ENCODE data around the gene PREX1.

Gene PREX1

DNA sequence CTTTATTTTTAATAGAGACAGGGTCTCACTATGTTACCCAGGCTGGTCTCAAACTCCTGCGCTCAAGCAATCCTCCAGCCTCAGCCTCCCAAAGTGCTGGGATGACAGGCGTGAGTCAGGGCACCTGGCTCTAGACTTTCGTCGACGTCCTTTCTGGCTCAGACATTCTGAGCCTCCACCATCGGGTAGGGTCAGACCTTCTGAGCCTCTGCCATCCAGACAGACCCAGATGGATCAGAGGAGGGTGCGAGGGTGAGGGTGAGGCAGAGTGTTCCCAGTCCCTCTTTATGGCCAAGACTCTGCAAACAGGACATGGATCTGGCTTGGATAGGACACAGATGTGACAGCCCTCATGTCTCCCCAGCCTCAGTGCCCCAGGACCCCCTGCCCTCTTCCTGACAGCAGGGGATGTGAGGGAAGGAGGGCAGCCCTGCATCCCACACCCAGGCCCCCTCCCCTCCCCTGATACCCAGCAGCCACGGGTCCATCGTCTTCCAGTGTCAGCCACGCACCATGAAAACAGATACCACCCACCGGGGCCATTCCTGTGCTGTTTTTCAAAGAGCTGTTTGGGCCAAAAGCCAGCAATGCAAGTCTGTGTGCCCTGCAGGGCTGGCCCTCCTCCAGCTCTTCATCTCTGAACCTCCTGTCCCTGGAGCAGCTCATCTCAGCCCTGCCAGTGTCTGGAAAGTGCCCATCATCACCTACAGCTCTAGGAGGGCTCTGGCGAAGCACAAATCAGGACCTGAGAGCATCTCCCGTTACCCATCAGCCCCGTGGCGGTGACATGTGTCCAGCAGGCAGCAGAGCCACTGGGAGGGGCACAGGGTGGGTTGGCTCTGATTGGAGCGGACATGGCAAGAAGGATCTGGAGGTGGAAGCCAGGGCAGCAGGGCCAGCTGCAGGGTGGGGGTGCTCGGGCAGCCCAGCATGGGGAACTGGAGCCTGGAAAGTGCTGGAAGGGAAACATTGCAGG, 208.4 kb downstream of the PREX1 start:
- DNase-seq (ENCODE audit: low read depth in 1 of 2, low spot score in 1 of 2): no peak
- no peak for TF ChIP-seq JUND (IDR thresholded peaks at IDR 0.05; ENCODE audit: low read depth)
- in situ Hi-C loops (cut with HindIII; ENCODE audit: low pct_unique_long_range_greater_than_20kb, low sequenced_read_pairs): no loop called here

DNA sequence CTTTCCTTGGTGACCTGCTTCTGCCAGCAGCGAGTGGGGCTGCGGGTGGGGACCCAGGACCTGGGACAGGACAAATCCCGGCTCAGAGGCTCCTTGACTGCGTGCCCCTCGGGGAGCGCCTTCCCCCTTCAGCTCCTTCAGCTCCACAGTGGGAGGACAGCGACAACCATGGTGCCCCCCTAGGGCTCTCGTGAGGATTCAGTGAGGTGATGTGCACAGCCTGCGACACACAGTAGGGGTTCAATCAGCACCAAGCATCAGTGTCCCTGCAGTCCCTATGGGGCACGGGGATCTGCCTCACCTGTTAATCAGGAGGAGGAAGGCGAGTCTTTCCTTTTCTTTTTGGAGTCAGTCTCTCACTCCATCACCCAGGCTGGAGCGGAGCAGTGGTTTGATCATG, 209.2 kb downstream of the PREX1 start:
- no peak for TF ChIP-seq JUND (IDR thresholded peaks at IDR 0.05; ENCODE audit: low read depth)
- no peak for DNase-seq (ENCODE audit: low read depth in 1 of 2, low spot score in 1 of 2)
- in situ Hi-C loops (cut with HindIII; ENCODE audit: low pct_unique_long_range_greater_than_20kb, low sequenced_read_pairs): no loop called here

DNA sequence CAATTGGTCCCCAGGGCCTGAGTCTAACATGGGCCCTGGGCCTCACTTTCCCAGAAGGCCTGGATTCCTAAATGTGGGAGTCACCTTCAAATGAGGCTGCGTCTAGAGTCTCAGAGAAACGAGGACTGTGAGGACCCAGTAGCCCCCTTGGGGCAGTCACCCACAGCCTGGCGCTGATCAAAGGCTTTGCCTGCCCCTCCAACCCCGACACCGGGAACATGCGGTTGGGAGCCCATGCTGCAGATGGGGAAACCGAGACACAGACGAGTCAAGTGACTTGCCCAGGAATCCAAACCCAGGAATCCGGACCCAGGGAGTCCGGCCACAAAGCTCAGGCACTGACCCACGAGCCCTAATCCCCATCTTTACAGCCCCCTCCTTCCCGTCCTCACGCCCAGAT, 209.7 kb downstream of the PREX1 start:
- in situ Hi-C loops (cut with HindIII; ENCODE audit: low pct_unique_long_range_greater_than_20kb, low sequenced_read_pairs): no loop called here
- TF ChIP-seq JUND (IDR thresholded peaks at IDR 0.05; ENCODE audit: low read depth): no peak
- DNase-seq (ENCODE audit: low read depth in 1 of 2, low spot score in 1 of 2): no peak

DNA sequence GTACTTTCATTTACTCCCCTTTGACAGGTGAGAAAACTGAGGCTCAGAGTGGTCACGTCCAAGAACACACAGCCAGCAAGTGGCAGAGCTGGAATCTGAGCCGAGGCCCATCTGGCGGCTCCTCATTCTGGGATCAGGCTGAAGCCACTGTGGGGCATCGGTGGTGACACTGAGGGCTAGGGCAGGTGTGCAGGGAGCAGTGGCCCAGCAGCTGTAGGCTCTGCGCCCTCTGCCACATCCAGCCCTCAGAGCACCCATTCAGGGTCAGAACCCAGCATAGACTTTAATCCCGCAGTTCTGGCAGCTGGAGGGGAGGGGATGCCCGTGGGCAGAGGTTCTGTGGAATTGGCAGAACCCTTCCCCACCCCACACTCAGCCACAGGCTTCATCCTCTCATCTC, 210.3 kb downstream of the PREX1 start:
- in situ Hi-C loops (cut with HindIII; ENCODE audit: low pct_unique_long_range_greater_than_20kb, low sequenced_read_pairs): no loop called here
- DNase-seq (ENCODE audit: low read depth in 1 of 2, low spot score in 1 of 2): no peak
- no peak for TF ChIP-seq JUND (IDR thresholded peaks at IDR 0.05; ENCODE audit: low read depth)

DNA sequence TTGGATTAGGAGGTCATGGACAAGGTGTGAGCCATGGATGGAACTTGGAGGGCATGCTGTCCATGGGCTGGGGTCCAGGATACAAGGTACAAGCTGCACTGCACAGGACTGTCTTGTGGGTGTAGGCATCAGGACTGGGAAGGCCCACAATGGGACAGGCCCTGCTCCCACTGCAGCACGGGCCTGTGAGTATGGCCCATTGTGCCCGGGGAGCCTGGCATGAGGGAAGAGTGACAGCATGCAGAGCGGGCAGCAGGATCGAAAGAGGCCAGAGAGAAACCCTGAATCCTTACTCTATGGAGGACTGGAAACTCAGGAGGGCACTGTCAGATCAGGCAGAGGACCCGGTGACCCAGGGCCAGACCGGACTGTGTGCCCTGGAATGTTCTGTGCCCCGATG, 211.3 kb downstream of the PREX1 start:
- TF ChIP-seq JUND (IDR thresholded peaks at IDR 0.05; ENCODE audit: low read depth): no peak
- in situ Hi-C loops (cut with HindIII; ENCODE audit: low pct_unique_long_range_greater_than_20kb, low sequenced_read_pairs): no loop called here

DNA sequence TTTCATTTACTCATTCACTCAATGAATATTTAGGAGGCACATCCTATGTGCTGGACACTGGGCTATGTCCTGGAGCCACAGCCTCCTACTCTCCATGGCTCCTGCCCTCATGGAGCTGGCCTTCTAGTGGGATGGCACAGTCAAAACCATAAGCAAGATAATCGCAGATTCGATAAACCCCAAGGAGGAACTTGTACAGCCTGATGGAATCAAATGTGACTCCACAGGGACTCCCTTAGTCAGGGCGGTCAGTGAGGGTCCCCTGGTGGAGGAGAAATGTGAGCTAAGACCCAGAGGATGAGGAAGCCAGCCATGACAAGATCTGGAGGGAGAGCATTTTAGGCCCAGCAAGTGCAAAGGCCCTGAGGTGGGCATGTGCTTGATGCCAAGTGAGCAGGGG, 211.9 kb downstream of the PREX1 start:
- no peak for DNase-seq (ENCODE audit: low read depth in 1 of 2, low spot score in 1 of 2)
- TF ChIP-seq JUND (IDR thresholded peaks at IDR 0.05; ENCODE audit: low read depth): no peak
- in situ Hi-C loops (cut with HindIII; ENCODE audit: low pct_unique_long_range_greater_than_20kb, low sequenced_read_pairs): no loop called here

More for the DNA sequence above, 211.3 kb downstream of the PREX1 start:
- no peak for DNase-seq (ENCODE audit: low read depth in 1 of 2, low spot score in 1 of 2)

DNA sequence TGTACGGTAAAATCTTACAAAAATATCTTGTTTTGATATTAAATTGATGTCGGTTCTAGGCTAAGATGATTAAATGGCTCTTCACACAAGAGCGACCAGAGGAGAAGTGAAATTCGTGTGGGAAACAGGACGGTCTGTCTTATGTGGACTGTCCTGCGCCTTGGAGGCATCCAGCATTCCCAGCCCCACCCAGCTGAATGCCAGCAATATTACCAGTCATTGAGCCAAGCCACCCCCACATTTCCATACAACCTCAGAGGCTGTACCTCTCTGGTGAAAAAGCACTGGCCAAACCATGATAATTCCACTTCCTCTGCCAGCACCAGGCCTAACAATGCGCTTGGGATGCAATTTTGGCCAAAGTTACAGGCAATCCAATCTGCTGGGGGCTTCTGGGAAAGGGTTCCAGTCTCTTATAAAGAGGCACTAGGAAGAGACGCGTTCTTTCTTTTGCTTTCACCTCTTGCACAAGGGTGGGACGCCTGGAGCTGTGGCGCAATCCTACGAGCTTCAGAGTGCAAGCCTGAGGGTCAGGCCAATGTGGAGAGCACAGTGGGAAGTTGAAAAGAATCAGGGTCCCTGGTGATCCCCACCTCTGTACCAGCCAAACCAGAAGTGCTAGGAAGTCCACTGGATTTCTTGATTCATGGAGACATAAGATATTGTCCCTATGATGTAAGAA, 213.1 kb downstream of the PREX1 start:
- DNase-seq (ENCODE audit: low read depth in 1 of 2, low spot score in 1 of 2): no peak
- TF ChIP-seq JUND (IDR thresholded peaks at IDR 0.05; ENCODE audit: low read depth): no peak
- in situ Hi-C loops (cut with HindIII; ENCODE audit: low pct_unique_long_range_greater_than_20kb, low sequenced_read_pairs): no loop called here

DNA sequence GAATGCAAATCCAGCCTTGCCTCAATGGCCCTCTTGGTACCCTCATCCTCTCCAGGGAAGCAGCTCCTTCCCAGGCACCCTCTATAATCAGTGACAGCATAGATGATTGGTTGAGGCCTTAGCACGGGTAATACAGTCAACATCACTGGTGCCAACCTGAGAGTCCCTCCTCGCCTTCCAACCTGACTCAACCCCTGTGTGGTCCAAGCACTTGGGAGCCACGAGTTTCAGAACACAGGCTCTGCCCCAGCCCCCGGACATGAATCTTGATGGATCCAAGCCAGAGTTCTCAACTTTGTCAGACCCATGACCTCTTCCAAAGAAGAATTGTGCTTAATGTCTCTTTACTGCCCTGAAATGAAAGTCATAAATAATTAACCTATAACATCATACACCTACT, 213.9 kb downstream of the PREX1 start:
- TF ChIP-seq JUND (IDR thresholded peaks at IDR 0.05; ENCODE audit: low read depth): no peak
- DNase-seq (ENCODE audit: low read depth in 1 of 2, low spot score in 1 of 2): no peak
- in situ Hi-C loops (cut with HindIII; ENCODE audit: low pct_unique_long_range_greater_than_20kb, low sequenced_read_pairs): no loop called here

DNA sequence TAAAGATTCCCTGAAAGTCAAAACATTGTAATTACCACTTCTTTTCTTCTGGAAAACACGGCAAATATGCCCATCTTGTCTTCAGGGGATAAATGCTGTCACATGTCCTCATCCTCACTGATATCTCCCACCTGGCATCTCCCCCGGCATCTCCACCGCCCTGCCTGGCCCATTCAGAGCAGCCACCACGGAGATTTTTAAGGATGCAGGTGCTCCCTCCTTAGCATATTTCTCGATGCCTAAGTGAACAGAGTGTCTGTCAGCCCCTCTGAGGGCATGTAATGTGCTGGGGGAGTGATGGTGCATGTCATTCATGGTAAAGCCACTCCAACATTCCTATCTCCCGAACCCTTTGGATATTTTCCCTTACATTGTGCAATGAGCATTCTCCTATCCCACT, 215.5 kb downstream of the PREX1 start:
- in situ Hi-C loops (cut with HindIII; ENCODE audit: low pct_unique_long_range_greater_than_20kb, low sequenced_read_pairs): no loop called here
- DNase-seq (ENCODE audit: low read depth in 1 of 2, low spot score in 1 of 2): no peak
- no peak for TF ChIP-seq JUND (IDR thresholded peaks at IDR 0.05; ENCODE audit: low read depth)

DNA sequence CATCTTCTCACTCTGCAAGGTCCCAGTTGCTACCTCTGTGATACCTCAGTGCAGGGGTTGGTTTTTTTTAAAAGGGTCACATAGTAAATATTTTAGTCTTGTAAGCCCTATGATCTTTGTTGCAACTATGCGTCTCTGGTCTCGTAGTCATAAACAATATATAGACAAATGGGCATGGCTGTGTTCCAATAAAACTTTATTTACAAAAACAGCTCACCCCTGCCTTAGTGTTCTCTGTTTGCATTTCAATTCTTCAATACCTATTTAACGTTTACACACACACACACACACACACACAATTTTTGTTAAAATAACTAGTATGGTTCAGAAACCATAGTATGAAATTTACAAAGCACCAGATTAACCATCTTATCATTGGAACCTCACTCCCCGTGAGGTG, 216.8 kb downstream of the PREX1 start:
- in situ Hi-C loops (cut with HindIII; ENCODE audit: low pct_unique_long_range_greater_than_20kb, low sequenced_read_pairs): no loop called here
- no peak for DNase-seq (ENCODE audit: low read depth in 1 of 2, low spot score in 1 of 2)
- no peak for TF ChIP-seq JUND (IDR thresholded peaks at IDR 0.05; ENCODE audit: low read depth)

DNA sequence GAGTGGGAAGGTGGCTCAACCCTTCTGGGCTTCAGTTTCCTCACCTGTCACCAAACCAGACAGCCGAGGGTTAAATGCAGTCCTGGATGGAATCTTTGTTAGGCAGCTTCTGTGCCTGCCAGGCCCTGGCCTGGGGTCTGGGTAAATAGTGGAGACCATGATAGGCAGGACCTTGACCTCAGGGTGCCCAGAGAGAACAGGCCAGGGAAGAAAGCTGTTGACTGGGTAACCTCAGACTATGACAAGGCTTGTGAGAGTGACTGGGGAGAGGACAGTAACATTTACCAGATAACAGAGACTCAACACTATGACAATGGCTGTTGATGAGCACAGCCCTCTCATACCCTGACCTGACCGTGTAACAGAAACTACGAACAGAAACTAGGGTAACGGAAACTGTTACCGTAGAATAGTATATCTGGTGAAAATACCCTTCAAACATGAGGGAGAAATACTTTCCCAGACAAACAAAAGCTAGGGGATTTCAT, 218.3 kb downstream of the PREX1 start:
- TF ChIP-seq JUND (IDR thresholded peaks at IDR 0.05; ENCODE audit: low read depth): no peak
- no peak for DNase-seq (ENCODE audit: low read depth in 1 of 2, low spot score in 1 of 2)
- in situ Hi-C loops (cut with HindIII; ENCODE audit: low pct_unique_long_range_greater_than_20kb, low sequenced_read_pairs): no loop called here

DNA sequence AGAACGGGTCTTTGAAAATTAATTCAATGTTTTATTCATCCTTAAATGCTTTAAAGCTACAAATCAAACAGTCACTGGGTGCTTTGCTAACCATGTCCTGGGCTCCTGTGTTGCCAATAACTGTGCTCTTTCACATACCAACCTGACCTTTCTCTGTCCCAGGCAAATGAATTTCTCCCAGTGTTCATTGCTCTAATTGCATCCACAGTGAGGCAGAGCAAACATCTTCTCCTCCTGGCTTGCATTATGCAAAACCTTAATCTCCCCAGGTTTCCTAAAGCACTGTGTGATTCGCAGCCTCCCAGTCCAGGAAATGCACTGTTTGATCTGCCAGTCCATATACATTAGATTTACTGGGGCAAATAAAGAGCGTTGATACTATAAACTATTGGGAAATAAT, 219.0 kb downstream of the PREX1 start:
- no peak for DNase-seq (ENCODE audit: low read depth in 1 of 2, low spot score in 1 of 2)
- no peak for TF ChIP-seq JUND (IDR thresholded peaks at IDR 0.05; ENCODE audit: low read depth)
- in situ Hi-C loops (cut with HindIII; ENCODE audit: low pct_unique_long_range_greater_than_20kb, low sequenced_read_pairs): no loop called here

DNA sequence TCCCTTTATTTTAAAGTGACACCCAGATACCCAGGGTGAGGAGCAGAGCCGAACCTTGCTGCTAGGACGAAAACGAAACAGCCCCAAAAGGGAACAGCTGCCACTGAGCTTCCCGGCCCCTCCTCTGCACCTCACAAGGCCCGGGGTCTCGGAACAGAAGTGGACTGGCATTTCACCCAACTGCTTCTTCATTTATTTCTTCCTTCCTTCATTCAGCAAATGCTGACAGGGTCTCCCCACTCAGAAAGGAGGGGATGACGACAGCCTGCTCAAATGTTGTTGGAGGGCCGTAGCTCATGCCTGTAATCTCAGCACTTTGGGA, 220.3 kb downstream of the PREX1 start:
- in situ Hi-C loops (cut with HindIII; ENCODE audit: low pct_unique_long_range_greater_than_20kb, low sequenced_read_pairs): no loop called here
- no peak for DNase-seq (ENCODE audit: low read depth in 1 of 2, low spot score in 1 of 2)
- no peak for TF ChIP-seq JUND (IDR thresholded peaks at IDR 0.05; ENCODE audit: low read depth)

Data from T47D (cell line).